GM13977 (cell line): Measurements from ENCODE around the gene KRT39.

Experiments
- DNase-seq: peaks from one replicate; pipeline ENCODE4 v3.0.0; 2012; ENCODE audit warnings: low spot score
- in situ Hi-C: fragments of 300-500 bp; cut with MboI; formaldehyde crosslinking; loops from one replicate; pipeline ENCODE4 v1.12.0; 2022; ENCODE audit warnings: low sequenced_read_pairs, low pct_unique_long_range_greater_than_20kb, mixed read lengths, inconsistent platforms; ENCODE audit not compliant: unreplicated experiment
- TF ChIP-seq, protein P1 (sequence below): IDR thresholded peaks from 2 replicates; pipeline ENCODE4 v1.5.1; 2012; ENCODE audit warnings: mild to moderate bottlenecking, control low read depth; ENCODE audit not compliant: insufficient read depth; ENCODE audit errors: extremely low read depth, missing control alignments

KRT39 gene

DNA sequence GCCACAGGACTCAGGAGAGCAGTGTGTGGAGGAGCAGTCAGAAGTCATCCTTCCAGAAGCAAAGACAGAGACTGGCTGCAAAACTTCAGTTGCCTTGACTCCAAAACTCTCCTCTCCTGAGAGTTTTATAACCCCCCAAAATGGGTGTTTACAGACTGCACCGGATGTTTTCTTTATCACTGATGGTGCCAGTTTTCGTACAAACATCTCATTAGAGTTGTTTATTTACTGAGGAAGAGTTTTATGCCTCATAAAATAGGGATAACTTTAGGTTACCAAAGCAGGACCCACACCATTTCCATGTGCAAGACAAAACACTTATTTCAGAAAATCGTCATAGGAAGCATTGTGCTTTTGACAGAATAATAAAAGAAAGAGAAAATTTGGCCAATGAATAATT is 17.5 kb upstream of the KRT39 start, which contains the start of gene KRT40:
TSS of gene KRT40 (minus strand) at position 101 of the 400 bp plus-strand sequence. CDS start at position 48, 53 bp downstream.
- TF ChIP-seq, protein P1, sequence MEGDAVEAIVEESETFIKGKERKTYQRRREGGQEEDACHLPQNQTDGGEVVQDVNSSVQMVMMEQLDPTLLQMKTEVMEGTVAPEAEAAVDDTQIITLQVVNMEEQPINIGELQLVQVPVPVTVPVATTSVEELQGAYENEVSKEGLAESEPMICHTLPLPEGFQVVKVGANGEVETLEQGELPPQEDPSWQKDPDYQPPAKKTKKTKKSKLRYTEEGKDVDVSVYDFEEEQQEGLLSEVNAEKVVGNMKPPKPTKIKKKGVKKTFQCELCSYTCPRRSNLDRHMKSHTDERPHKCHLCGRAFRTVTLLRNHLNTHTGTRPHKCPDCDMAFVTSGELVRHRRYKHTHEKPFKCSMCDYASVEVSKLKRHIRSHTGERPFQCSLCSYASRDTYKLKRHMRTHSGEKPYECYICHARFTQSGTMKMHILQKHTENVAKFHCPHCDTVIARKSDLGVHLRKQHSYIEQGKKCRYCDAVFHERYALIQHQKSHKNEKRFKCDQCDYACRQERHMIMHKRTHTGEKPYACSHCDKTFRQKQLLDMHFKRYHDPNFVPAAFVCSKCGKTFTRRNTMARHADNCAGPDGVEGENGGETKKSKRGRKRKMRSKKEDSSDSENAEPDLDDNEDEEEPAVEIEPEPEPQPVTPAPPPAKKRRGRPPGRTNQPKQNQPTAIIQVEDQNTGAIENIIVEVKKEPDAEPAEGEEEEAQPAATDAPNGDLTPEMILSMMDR, result no peak
- in situ Hi-C loops, result no loop called here
- DNase-seq, result no peak

DNA sequence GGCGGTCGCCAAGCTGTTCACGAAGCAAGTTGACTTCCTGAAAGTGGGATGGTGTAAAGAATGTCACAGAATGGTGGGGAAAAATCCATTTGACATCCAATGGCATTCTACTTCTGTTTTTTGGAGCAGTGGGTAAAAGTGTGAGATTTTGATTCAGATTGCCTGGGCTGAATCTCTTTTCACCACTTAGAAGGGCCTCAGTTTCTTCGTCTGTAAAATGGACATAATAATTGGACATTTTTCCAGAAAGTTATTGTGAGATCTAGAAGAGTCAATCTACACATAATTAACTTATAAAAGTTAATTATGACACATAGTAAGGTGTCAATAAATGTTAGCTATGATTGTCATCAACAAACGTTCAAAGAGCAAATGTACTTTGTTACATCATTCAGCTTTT is 14.4 kb upstream of the KRT39 start:
- in situ Hi-C loops, result no loop called here
- TF ChIP-seq, protein P1, result no peak
- DNase-seq, result no peak

DNA sequence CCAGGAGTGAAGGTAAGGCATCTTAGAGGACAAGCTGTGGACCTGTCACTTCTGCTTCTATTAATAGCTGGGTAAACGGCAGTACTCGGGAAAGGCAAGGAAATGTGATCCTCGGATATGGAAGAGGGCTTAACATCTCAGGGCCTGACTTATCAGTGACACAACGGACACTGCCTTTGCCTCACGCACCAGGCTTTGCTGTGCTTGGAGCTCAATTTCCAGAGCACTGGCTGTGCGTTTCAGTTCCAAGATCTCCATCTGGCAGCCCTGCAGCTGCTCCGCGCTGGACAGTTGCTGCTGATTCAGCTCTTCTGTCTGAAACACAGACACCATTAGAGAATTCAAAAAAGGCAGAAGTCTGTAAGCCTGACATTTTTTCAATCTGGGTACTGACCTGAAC is 13.8 kb upstream of the KRT39 start:
- no peak for DNase-seq
- in situ Hi-C loops, result no loop called here
- TF ChIP-seq, protein P1, result no peak

DNA sequence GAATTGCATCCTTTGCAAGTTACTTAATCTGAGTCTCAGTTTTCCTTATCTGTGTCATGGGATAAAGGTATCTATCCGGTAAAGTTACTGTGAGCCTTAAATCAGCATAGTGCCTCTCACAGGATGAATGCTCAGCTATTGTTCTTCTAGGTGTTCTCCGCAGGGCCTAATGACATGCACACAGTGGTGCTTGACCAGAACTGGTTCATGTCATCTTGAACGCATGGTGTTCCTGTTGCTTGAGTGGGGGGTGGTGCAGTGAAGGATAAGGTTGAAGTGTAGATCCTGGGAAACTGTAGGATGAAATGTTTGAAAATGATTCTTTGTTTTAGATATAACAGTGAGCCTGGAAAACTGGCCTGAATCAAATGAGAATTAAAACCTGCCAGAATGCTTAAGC is 13.4 kb upstream of the KRT39 start:
- TF ChIP-seq, protein P1, result no peak
- in situ Hi-C loops, result no loop called here
- no peak for DNase-seq

DNA sequence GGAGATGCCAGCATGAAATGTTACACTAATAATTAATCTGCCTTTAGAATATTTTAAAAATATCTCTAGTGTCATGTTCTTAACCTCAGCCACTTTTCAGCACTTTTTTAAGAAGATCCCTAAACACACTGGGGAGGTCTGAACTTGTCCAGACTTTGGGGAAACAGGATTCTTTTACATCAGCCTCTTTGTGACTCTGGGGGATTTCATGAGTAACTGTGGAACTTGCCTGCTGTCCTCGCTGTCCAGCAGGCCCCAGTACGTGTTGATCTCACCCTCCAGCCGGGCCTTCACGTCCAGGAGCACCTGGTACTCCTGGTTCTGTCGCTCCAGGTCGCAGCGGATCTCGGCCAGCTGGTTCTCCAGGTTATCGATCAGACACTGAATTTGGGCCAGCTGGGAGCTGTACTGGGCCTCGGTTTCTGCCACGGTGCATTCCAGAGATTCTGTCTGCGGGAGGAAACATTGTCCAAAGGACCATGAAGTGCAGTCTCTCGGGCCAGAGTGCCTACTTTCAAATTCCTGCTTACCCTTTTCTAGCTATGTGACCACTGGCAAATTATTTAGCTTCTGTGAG is 11.9 kb upstream of the KRT39 start:
- in situ Hi-C loops, result no loop called here
- TF ChIP-seq, protein P1, result no peak
- DNase-seq, result no peak

DNA sequence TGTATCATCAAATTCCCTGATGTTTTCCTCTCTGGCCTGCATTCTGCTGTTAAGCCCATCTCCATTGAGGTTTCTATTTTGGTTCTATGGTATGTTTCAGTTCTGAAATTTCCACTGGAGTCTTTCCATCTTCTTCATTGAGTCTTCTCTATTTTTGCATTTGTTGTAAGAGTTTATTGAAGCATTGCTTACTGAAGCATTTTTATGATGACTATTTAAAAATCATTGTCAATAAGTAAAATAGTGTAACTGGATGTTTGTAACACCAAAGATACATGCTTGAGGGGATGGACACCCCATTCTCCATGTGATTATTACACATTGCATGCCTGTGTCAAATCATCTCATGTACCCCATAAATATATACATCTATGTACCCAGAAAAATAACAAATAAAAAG is 8.8 kb upstream of the KRT39 start:
- in situ Hi-C loops, result no loop called here
- TF ChIP-seq, protein P1, result no peak
- no peak for DNase-seq

DNA sequence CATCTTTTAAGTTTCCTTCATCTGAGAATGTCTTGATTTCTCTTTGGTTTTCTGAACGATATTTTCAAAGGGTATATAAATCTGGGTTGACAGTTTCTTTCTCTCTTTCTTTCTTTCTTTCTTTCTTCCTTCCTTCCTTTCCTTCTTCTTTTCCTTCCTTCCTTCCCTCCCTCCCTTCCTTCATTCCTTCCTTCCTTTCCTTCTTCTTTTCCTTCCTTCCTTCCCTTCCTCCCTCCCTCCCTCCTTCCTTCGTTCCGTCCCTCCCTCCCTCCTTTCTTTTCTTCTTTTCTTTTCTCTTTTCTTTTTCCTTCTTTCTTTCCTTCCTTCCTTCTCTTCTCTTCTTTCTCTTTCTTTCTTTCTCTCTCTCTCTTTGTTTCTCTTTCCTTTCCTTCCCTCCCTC is 7.6 kb upstream of the KRT39 start:
- TF ChIP-seq, protein P1, result no peak
- in situ Hi-C loops, result no loop called here
- no peak for DNase-seq
